Nephron (organoid): ENCODE measurements around the gene HOXB3.

Source experiments
- H3K27ac Mint-ChIP-seq, 3 experiments: 2 replicates each; pipeline ENCODE4 v1.8.0; 2020; ENCODE audit warnings: mixed read lengths in 3 of 3, mild to moderate bottlenecking in 2 of 3, moderate library complexity in 1 of 3
- H3K27me3 Mint-ChIP-seq: 2 replicates; pipeline ENCODE4 v1.8.0; 2021; ENCODE audit warnings: low read depth, mild to moderate bottlenecking, moderate library complexity, mixed read lengths
- H3K36me3 Mint-ChIP-seq: 2 replicates; pipeline ENCODE4 v1.8.0; 2020; ENCODE audit warnings: low read depth, mixed read lengths
- H3K4me1 Mint-ChIP-seq: 2 replicates; pipeline ENCODE4 v1.8.0; 2020; ENCODE audit warnings: mixed read lengths
- H3K4me3 Mint-ChIP-seq, 3 experiments: 2 replicates each; pipeline ENCODE4 v1.8.0; 2020; ENCODE audit warnings: mild to moderate bottlenecking in 3 of 3, mixed read lengths in 3 of 3, moderate library complexity in 2 of 3
- H3K9me3 Mint-ChIP-seq: 2 replicates; pipeline ENCODE4 v1.8.0; 2020; ENCODE audit warnings: mixed read lengths
- CTCF ChIP-seq, 3 experiments: fragments of 200-600 bp; sonication (generic); IDR thresholded peaks; one replicate each; pipeline ENCODE4 v1.5.0; 2021; ENCODE audit warnings: antibody characterized with exemption in 3 of 3; ENCODE audit not compliant: unreplicated experiment in 3 of 3

The HOXB3 gene

GRCh38 chr17:48502901-48503300, 87.1 kb downstream of the HOXB3 start:
- TF ChIP-seq CTCF (IDR thresholded peaks at IDR 0.05; ENCODE audit: unreplicated experiment in 3 of 3): no peak

GRCh38 chr17:48502312-48502711, 87.7 kb downstream of the HOXB3 start:
- H3K27me3 Mint-ChIP-seq: peaks cover 30% of the 10 kb centered on the region
- no peaks in the 10 kb centered on the region for H3K36me3 Mint-ChIP-seq
- no peak for TF ChIP-seq CTCF (IDR thresholded peaks at IDR 0.05; ENCODE audit: unreplicated experiment in 3 of 3)
- no peak overlapping the region for H3K4me3 Mint-ChIP-seq
- peaks cover 47% of the 10 kb centered on the region for H3K4me1 Mint-ChIP-seq
- no peak overlapping the region for H3K27ac Mint-ChIP-seq
- H3K9me3 Mint-ChIP-seq: no peaks in the 10 kb centered on the region

More at GRCh38 chr17:48502901-48503300, 87.1 kb downstream of the HOXB3 start:
- H3K9me3 Mint-ChIP-seq: no peaks in the 10 kb centered on the region
- H3K36me3 Mint-ChIP-seq: no peaks in the 10 kb centered on the region
- peaks cover 34% of the 10 kb centered on the region for H3K27me3 Mint-ChIP-seq
- H3K4me1 Mint-ChIP-seq: peaks cover 41% of the 10 kb centered on the region
- H3K4me3 Mint-ChIP-seq: no peak overlapping the region
- H3K27ac Mint-ChIP-seq: no peak overlapping the region

- Mint-ChIP-seq H3K27me3 (peaks cover 30% of the 10 kb centered on the region), H3K4me1 (peaks cover 55% of the 10 kb centered on the region), H3K27ac (peak overlapping the region; percentile 9 to 23 (median 10)), H3K4me3 (no peak overlapping the region), H3K9me3 (no peaks in the 10 kb centered on the region), H3K36me3 (no peaks in the 10 kb centered on the region)
- peak; percentile 8 to 25 (median 16) for TF ChIP-seq CTCF (IDR thresholded peaks at IDR 0.05; ENCODE audit: unreplicated experiment in 3 of 3)
Observed at GRCh38 chr17:48500435-48501426, 89.3 kb downstream of the HOXB3 start.

- peaks cover 34% of the 10 kb centered on the region for H3K27me3 Mint-ChIP-seq
- H3K27ac Mint-ChIP-seq: peak overlapping the region in 1 of 3 experiments; percentile 9
- no peak for TF ChIP-seq CTCF (IDR thresholded peaks at IDR 0.05; ENCODE audit: unreplicated experiment in 3 of 3)
- H3K4me3 Mint-ChIP-seq: no peak overlapping the region
- H3K36me3 Mint-ChIP-seq: no peaks in the 10 kb centered on the region
- no peaks in the 10 kb centered on the region for H3K9me3 Mint-ChIP-seq
- peaks cover 55% of the 10 kb centered on the region for H3K4me1 Mint-ChIP-seq
Observed at GRCh38 chr17:48499735-48500434, 90.2 kb downstream of the HOXB3 start.

GRCh38 chr17:48499248-48499647, 90.8 kb downstream of the HOXB3 start:
- H3K4me1 Mint-ChIP-seq: peaks cover 61% of the 10 kb centered on the region
- no peak overlapping the region for H3K4me3 Mint-ChIP-seq
- H3K9me3 Mint-ChIP-seq: no peaks in the 10 kb centered on the region
- no peaks in the 10 kb centered on the region for H3K36me3 Mint-ChIP-seq
- TF ChIP-seq CTCF (IDR thresholded peaks at IDR 0.05; ENCODE audit: unreplicated experiment in 3 of 3): no peak
- H3K27me3 Mint-ChIP-seq: peaks cover 40% of the 10 kb centered on the region
- H3K27ac Mint-ChIP-seq: no peak overlapping the region
